ENCODE results near the gene ARSK. TPM values are rescaled to one million over a fixed set of nuclear protein-coding genes. Genes with fewer than 3 reads are reported as not detected.

ARSK gene
- total and polyA plus RNA-seq, 2 of the 13 experiments (the other 11 are each of a cell fraction or from before 2014, with no cell fraction given) = 7.9 TPM

- Histone ChIP-seq H3K27me3 (ENCODE audit: control insufficient read depth in 1 of 2, insufficient read depth in 2 of 2, low read length in 2 of 2) (no peaks in the 10 kb centered on the region; a peak in 1 of 5 replicates), H3K4me2 (ENCODE audit: low read depth, low read length) (peak overlapping the region; percentile 74), H2AFZ (ENCODE audit: low read length) (peak overlapping the region; percentile 91), H3K4me3 (replicated peaks in 1 of 3; ENCODE audit: insufficient read depth in 1 of 3, low read depth in 2 of 3, low read length in 3 of 3) (peak overlapping the region; percentile 80 to 92 (median 85)), H3K27ac (ENCODE audit: extremely low read length, insufficient read depth, low read length) (peak overlapping the region; percentile 92), H3K9ac (ENCODE audit: insufficient read depth, low read depth, low read length) (peak overlapping the region; percentile 76), H3K9me3 (ENCODE audit: low read length) (no peaks in the 10 kb centered on the region), H3K79me2 (ENCODE audit: insufficient read depth, low read length) (peaks cover 52% of the 10 kb centered on the region), H3K4me1 (ENCODE audit: insufficient read depth, low read length) (peaks cover 34% of the 10 kb centered on the region), H3K36me3 (replicated peaks in 1 of 2; ENCODE audit: control insufficient read depth in 1 of 2, insufficient read depth in 2 of 2, low read length in 2 of 2) (peaks cover 0 to 3% of the 10 kb centered on the region in 2 experiments; a peak in 2 of 5 replicates), H4K20me1 (ENCODE audit: insufficient read depth, low read length) (no peaks in the 10 kb centered on the region)
- intact Hi-C loops (cut with micrococcal nuclease; ENCODE audit: unreplicated experiment) = loop anchor here (10.0 kb wide), 2 partner anchors 91 to 291 kb away; partner anchors contain the start of gene RFESD
- ChIA-PET POLR2A (interaction anchor here (1.0 to 1.3 kb wide), 5 partner anchors 8 to 206 kb away, joined by 3 to 5 read pairs (median 3); partner anchors contain the start of genes RFESD and RHOBTB3), CTCF (ENCODE audit: low intra/inter-chr PET ratio, low total read pairs) (no interaction called here)
- TF ChIP-seq ZNF207 (IDR thresholded peaks at IDR 0.05; ENCODE audit: borderline replicate concordance) (no peak), ZSCAN29 (CRISPR knock-in tag; conservative IDR thresholded peaks at IDR 0.05) (no peak), ZNF570 (CRISPR knock-in tag; IDR thresholded peaks at IDR 0.05; ENCODE audit: borderline replicate concordance) (no peak), ZNF747 (CRISPR knock-in tag; IDR thresholded peaks at IDR 0.05; ENCODE audit: borderline replicate concordance) (peak; percentile 67; the same call in 1 of the 2 replicates), TFE3 (CRISPR knock-in tag; IDR thresholded peaks at IDR 0.05) (no peak), TIGD3 (CRISPR knock-in tag; IDR thresholded peaks at IDR 0.05; ENCODE audit: borderline replicate concordance) (no peak), SMAD9 (CRISPR knock-in tag; IDR thresholded peaks at IDR 0.05) (0 out of 2 replicates have a peak, but pooled peaks have one; percentile 33)
- 2% methylated on average over 6 of the region's 6 CpGs for WGBS (ENCODE audit: low lambda C conversion rate)
- peak; percentile 62 for ATAC-seq
- in situ Hi-C loops (cut with HindIII; ENCODE audit: extremely low pct_ligation_motif_present, low pct_unique_long_range_greater_than_20kb) = loop anchor here (10.0 kb wide), 1 partner anchor 291 kb away; no protein-coding TSS in a partner anchor
- FAIRE-seq = no peak
- BruUV-seq (replicated peaks) = TSS peak; percentile 71
- DNase-seq (ENCODE audit: low spot score) = no peak
Observed at GRCh38 chr5:95554331-95554646, 612 bp upstream of the ARSK start.

All from HepG2 (cell line).